ENCODE data around the gene GRAP. TPM values are rescaled to one million over a fixed set of nuclear protein-coding genes. Genes with fewer than 3 reads are reported as not detected.

GRAP gene
- total RNA-seq, 1 experiment from 2014 or later = not detected

DNA sequence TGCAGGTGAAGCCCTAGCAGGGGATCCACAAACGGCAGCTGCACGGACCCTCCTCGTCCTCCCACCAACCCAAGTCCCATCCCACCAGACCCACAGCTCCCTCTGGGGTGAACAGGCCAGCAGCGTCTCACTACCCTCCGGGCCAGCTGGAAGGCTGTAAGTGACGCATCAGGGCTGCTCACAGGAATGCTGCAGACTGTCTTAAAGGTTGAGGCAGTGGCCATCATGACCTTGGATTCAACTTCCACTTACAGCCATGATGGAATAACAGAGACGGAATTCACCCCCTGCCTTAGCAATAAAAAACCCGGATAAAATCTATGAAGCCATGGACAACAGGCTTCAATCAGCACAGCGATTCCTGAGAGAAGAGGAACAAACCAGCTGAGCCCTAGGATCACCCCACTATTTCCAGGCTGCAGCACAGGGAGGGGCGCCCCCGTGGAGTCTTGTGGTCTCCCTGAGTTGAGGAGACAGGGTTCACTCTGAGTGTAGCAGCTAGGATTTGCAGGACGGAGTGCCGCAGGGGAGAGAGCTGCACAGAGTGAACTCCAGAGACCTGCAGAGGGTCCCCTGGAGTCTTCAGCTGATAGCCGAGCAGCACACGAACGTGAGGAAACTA, 52.7 kb downstream of the GRAP start:
- no TSS peak for BruUV-seq (replicated peaks)
- Mint-ChIP-seq H3K36me3 (ENCODE audit: insufficient read depth, unreplicated experiment) (peaks cover 8% of the 10 kb centered on the region), H3K27ac (ENCODE audit: unreplicated experiment) (no peak overlapping the region), H3K27me3 (ENCODE audit: unreplicated experiment) (no peaks in the 10 kb centered on the region), H3K4me3 (ENCODE audit: low read depth, unreplicated experiment) (no peak overlapping the region), H3K4me1 (ENCODE audit: low read depth, unreplicated experiment) (peaks cover 6% of the 10 kb centered on the region), H3K9me3 (ENCODE audit: low read depth, unreplicated experiment) (no peaks in the 10 kb centered on the region)
- DNase-seq = no peak
- TF ChIP-seq, protein P1, sequence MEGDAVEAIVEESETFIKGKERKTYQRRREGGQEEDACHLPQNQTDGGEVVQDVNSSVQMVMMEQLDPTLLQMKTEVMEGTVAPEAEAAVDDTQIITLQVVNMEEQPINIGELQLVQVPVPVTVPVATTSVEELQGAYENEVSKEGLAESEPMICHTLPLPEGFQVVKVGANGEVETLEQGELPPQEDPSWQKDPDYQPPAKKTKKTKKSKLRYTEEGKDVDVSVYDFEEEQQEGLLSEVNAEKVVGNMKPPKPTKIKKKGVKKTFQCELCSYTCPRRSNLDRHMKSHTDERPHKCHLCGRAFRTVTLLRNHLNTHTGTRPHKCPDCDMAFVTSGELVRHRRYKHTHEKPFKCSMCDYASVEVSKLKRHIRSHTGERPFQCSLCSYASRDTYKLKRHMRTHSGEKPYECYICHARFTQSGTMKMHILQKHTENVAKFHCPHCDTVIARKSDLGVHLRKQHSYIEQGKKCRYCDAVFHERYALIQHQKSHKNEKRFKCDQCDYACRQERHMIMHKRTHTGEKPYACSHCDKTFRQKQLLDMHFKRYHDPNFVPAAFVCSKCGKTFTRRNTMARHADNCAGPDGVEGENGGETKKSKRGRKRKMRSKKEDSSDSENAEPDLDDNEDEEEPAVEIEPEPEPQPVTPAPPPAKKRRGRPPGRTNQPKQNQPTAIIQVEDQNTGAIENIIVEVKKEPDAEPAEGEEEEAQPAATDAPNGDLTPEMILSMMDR (IDR thresholded peaks at IDR 0.05; ENCODE audit: unreplicated experiment) = no peak
- intact Hi-C loops (cut with micrococcal nuclease; ENCODE audit: unreplicated experiment) = no loop called here
- CTCF ChIA-PET = no interaction called here

DNA sequence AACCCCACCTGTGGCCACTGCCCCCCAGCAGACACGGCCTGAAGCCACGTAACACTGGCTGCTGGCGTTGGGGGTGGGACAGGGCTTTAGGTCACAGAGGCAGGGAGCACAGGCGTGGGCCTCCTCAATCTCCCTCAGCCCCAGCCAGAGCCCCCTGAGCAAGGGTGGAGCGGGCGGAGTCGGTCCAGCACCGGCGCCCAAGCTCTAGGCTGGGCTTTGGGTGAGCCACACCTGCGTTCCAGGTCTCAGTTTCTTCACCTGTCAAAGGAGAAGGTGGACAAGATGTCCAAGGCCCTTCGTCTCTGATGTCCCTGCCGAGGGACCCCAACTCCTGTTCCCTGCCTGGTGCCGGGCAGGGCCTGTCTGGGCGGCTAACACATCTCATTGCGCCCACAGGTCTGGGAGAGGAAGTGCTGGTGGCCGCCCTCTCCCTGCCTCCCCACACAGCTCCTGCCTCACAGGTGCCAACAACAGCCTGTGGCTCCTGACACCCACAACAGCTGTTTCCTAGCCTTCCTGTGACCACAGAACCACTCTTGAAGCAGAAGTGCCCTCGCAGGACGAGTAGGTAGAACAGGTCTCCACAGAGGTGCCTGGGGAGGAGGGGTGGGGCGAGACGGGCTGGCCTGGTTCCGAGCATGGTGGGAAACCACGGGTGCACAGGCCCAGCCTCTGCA, 54.2 kb downstream of the GRAP start:
- Mint-ChIP-seq H3K36me3 (ENCODE audit: insufficient read depth, unreplicated experiment) (peaks cover 8% of the 10 kb centered on the region), H3K27ac (ENCODE audit: unreplicated experiment) (no peak overlapping the region), H3K4me1 (ENCODE audit: low read depth, unreplicated experiment) (peaks cover 16% of the 10 kb centered on the region), H3K27me3 (ENCODE audit: unreplicated experiment) (no peaks in the 10 kb centered on the region), H3K4me3 (ENCODE audit: low read depth, unreplicated experiment) (no peak overlapping the region), H3K9me3 (ENCODE audit: low read depth, unreplicated experiment) (no peaks in the 10 kb centered on the region)
- TF ChIP-seq, protein P1 (IDR thresholded peaks at IDR 0.05; ENCODE audit: unreplicated experiment) = no peak
- CTCF ChIA-PET = no interaction called here
- DNase-seq = no peak
- BruUV-seq (replicated peaks) = no TSS peak
- intact Hi-C loops (cut with micrococcal nuclease; ENCODE audit: unreplicated experiment) = no loop called here

DNA sequence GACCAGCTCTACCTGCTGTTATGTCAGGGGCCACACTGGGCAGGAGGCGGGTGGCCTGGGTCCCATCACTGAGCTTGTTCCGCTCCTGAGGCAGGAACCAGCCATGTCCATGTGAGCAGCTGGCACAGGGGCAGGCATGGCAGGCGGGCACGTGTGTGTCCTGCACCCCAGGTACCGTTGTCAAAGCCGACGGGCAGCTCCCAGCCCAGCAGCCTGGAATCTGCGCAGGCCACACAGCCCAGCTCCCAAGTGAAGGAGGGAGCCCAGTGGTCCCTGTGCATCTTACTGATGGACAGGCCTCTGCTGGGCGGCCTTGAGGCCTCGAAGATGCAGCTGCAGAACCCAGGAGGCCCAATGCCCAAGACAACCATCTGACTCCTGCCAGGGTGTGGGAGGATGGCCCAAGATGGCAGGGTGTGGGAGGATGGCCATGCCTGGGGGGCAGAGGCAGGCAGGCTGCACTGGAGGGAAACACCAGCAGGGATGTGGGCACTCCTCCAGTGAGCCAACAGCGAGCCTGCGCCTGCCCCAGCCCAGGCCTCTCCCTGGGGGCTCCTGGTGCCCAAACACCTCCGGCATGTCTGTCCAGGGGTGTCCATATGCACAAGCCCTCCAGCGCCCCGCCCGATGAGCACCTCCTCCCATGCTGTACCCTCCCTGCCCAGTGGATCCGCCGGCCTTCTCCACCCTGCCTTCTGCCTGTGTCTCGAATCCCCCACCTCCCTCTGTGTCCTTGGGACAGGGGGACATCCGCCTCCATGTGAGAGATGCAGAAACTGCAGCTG, 55.0 kb downstream of the GRAP start:
- Mint-ChIP-seq H3K27ac (ENCODE audit: unreplicated experiment) (no peak overlapping the region), H3K27me3 (ENCODE audit: unreplicated experiment) (no peaks in the 10 kb centered on the region), H3K9me3 (ENCODE audit: low read depth, unreplicated experiment) (no peaks in the 10 kb centered on the region), H3K4me1 (ENCODE audit: low read depth, unreplicated experiment) (peaks cover 17% of the 10 kb centered on the region), H3K36me3 (ENCODE audit: insufficient read depth, unreplicated experiment) (peaks cover 8% of the 10 kb centered on the region), H3K4me3 (ENCODE audit: low read depth, unreplicated experiment) (no peak overlapping the region)
- no peak for DNase-seq
- no TSS peak for BruUV-seq (replicated peaks)
- CTCF ChIA-PET = no interaction called here
- intact Hi-C loops (cut with micrococcal nuclease; ENCODE audit: unreplicated experiment) = no loop called here
- TF ChIP-seq, protein P1 (IDR thresholded peaks at IDR 0.05; ENCODE audit: unreplicated experiment) = no peak

DNA sequence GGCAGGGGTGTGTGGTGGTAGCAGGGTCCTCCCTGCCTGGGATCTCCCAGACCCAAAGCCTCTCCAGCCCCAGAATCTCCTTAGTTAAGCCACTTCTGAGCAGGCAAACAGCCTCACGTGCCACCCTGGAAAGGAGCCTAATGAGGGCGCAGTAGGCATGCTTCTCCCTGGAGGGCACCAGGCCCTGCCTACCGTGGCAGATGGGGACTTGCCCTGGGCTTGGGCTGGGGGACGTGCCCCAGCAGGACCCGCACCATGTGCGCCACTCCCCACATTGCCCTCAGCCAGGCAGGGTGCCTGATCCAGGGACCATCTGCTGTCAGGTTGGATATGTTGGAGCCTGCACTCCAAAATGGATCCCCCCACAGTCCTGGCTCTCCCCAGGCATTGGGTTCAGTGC, 56.4 kb downstream of the GRAP start:
- Mint-ChIP-seq H3K36me3 (ENCODE audit: insufficient read depth, unreplicated experiment) (peaks cover 12% of the 10 kb centered on the region), H3K27me3 (ENCODE audit: unreplicated experiment) (no peaks in the 10 kb centered on the region), H3K4me3 (ENCODE audit: low read depth, unreplicated experiment) (no peak overlapping the region), H3K27ac (ENCODE audit: unreplicated experiment) (no peak overlapping the region), H3K9me3 (ENCODE audit: low read depth, unreplicated experiment) (no peaks in the 10 kb centered on the region), H3K4me1 (ENCODE audit: low read depth, unreplicated experiment) (peaks cover 17% of the 10 kb centered on the region)
- intact Hi-C loops (cut with micrococcal nuclease; ENCODE audit: unreplicated experiment) = no loop called here
- TF ChIP-seq, protein P1 (IDR thresholded peaks at IDR 0.05; ENCODE audit: unreplicated experiment) = no peak
- CTCF ChIA-PET = no interaction called here
- no peak for DNase-seq
- no TSS peak for BruUV-seq (replicated peaks)

All from Calu3 (cell line).